Measurements from ENCODE around the gene FCHSD2. TPM values are rescaled to one million over a fixed set of nuclear protein-coding genes. Genes with fewer than 3 reads are reported as not detected.
A peak's percentile ranks its signal among the peaks of the same experiment; 100 is the strongest.
"Not testable (repeated sequence)": the region's sequence is repeated elsewhere in the genome, so short reads cannot be mapped to it uniquely, and the experiment has no call there.

FCHSD2 gene
- total and polyA plus RNA-seq, 2 of the 13 experiments (the other 11 are each of a cell fraction or from before 2014, with no cell fraction given): 20.5 to 24.8 TPM

DNA sequence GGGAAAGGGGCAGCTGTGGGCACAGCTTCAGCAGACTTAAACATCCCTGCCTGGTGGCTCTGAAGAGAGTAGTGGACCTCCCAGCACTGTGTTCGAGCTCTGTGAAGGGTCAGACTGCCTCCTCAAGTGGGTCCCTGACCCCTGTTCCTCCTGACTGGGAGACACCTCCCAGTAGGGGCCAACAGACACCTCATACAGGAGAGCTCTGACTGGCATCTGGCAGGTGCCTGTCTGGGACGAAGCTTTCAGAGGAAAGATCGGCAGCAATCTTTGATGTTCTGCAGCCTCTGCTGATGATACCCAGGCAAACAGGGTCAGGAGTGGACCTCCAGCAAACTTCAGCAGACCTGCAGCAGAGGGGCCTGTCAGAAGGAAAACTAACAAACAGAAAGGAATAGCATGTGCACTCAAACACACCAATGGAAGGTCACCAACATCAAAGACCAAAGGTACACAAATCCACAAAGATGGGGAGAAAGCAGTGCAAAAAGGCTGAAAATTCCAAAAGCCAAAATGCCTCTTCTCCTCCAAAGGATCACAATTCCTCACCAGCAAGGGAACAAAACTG is 80.2 kb downstream of the FCHSD2 start (continued):
- TF ChIP-seq, protein P1, sequence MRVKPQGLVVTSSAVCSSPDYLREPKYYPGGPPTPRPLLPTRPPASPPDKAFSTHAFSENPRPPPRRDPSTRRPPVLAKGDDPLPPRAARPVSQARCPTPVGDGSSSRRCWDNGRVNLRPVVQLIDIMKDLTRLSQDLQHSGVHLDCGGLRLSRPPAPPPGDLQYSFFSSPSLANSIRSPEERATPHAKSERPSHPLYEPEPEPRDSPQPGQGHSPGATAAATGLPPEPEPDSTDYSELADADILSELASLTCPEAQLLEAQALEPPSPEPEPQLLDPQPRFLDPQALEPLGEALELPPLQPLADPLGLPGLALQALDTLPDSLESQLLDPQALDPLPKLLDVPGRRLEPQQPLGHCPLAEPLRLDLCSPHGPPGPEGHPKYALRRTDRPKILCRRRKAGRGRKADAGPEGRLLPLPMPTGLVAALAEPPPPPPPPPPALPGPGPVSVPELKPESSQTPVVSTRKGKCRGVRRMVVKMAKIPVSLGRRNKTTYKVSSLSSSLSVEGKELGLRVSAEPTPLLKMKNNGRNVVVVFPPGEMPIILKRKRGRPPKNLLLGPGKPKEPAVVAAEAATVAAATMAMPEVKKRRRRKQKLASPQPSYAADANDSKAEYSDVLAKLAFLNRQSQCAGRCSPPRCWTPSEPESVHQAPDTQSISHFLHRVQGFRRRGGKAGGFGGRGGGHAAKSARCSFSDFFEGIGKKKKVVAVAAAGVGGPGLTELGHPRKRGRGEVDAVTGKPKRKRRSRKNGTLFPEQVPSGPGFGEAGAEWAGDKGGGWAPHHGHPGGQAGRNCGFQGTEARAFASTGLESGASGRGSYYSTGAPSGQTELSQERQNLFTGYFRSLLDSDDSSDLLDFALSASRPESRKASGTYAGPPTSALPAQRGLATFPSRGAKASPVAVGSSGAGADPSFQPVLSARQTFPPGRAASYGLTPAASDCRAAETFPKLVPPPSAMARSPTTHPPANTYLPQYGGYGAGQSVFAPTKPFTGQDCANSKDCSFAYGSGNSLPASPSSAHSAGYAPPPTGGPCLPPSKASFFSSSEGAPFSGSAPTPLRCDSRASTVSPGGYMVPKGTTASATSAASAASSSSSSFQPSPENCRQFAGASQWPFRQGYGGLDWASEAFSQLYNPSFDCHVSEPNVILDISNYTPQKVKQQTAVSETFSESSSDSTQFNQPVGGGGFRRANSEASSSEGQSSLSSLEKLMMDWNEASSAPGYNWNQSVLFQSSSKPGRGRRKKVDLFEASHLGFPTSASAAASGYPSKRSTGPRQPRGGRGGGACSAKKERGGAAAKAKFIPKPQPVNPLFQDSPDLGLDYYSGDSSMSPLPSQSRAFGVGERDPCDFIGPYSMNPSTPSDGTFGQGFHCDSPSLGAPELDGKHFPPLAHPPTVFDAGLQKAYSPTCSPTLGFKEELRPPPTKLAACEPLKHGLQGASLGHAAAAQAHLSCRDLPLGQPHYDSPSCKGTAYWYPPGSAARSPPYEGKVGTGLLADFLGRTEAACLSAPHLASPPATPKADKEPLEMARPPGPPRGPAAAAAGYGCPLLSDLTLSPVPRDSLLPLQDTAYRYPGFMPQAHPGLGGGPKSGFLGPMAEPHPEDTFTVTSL (CRISPR knock-in tag; IDR thresholded peaks at IDR 0.05; ENCODE audit: borderline replicate concordance): peak; percentile 82; the same call in 1 of the 2 replicates
- TF ChIP-seq FOXA3 (CRISPR knock-in tag; IDR thresholded peaks at IDR 0.05) (peak; percentile 70), SOX6 (CRISPR knock-in tag; IDR thresholded peaks at IDR 0.05) (peak; percentile 62), ZNF614 (CRISPR knock-in tag; IDR thresholded peaks at IDR 0.05; ENCODE audit: borderline replicate concordance) (peak; percentile 24; the same call in 1 of the 2 replicates), FOXO1 (CRISPR knock-in tag; IDR thresholded peaks at IDR 0.05) (peak; percentile 57; the same call in 1 of the 2 replicates), THAP11 (CRISPR knock-in tag; IDR thresholded peaks at IDR 0.05) (0 out of 2 replicates have a peak, but pooled peaks have one; percentile 34), HMG20A (CRISPR knock-in tag; IDR thresholded peaks at IDR 0.05; ENCODE audit: borderline replicate concordance) (peak; percentile 45; the same call in 1 of the 2 replicates), KAT7 (CRISPR knock-in tag; IDR thresholded peaks at IDR 0.05; ENCODE audit: borderline replicate concordance) (0 out of 2 replicates have a peak, but pooled peaks have one; percentile 29), ZBTB7B (CRISPR knock-in tag; IDR thresholded peaks at IDR 0.05) (0 out of 2 replicates have a peak, but pooled peaks have one; percentile 21), HDAC1 (CRISPR knock-in tag; IDR thresholded peaks at IDR 0.05) (peak; percentile 63), MEF2D (CRISPR knock-in tag; IDR thresholded peaks at IDR 0.05) (0 out of 2 replicates have a peak, but pooled peaks have one; percentile 4), MED1 (CRISPR knock-in tag; IDR thresholded peaks at IDR 0.05) (peak; percentile 65)
- TF ChIP-seq SOX6 (IDR thresholded peaks at IDR 0.05): not testable (repeated sequence)
- TF ChIP-seq, protein P2, sequence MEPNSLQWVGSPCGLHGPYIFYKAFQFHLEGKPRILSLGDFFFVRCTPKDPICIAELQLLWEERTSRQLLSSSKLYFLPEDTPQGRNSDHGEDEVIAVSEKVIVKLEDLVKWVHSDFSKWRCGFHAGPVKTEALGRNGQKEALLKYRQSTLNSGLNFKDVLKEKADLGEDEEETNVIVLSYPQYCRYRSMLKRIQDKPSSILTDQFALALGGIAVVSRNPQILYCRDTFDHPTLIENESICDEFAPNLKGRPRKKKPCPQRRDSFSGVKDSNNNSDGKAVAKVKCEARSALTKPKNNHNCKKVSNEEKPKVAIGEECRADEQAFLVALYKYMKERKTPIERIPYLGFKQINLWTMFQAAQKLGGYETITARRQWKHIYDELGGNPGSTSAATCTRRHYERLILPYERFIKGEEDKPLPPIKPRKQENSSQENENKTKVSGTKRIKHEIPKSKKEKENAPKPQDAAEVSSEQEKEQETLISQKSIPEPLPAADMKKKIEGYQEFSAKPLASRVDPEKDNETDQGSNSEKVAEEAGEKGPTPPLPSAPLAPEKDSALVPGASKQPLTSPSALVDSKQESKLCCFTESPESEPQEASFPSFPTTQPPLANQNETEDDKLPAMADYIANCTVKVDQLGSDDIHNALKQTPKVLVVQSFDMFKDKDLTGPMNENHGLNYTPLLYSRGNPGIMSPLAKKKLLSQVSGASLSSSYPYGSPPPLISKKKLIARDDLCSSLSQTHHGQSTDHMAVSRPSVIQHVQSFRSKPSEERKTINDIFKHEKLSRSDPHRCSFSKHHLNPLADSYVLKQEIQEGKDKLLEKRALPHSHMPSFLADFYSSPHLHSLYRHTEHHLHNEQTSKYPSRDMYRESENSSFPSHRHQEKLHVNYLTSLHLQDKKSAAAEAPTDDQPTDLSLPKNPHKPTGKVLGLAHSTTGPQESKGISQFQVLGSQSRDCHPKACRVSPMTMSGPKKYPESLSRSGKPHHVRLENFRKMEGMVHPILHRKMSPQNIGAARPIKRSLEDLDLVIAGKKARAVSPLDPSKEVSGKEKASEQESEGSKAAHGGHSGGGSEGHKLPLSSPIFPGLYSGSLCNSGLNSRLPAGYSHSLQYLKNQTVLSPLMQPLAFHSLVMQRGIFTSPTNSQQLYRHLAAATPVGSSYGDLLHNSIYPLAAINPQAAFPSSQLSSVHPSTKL (CRISPR knock-in tag; IDR thresholded peaks at IDR 0.05): peak; percentile 85
- TF ChIP-seq, protein P3, sequence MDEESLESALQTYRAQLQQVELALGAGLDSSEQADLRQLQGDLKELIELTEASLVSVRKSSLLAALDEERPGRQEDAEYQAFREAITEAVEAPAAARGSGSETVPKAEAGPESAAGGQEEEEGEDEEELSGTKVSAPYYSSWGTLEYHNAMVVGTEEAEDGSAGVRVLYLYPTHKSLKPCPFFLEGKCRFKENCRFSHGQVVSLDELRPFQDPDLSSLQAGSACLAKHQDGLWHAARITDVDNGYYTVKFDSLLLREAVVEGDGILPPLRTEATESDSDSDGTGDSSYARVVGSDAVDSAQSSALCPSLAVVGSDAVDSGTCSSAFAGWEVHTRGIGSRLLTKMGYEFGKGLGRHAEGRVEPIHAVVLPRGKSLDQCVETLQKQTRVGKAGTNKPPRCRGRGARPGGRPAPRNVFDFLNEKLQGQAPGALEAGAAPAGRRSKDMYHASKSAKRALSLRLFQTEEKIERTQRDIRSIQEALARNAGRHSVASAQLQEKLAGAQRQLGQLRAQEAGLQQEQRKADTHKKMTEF (CRISPR knock-in tag; IDR thresholded peaks at IDR 0.05): peak; percentile 65
- TF ChIP-seq, protein P4, sequence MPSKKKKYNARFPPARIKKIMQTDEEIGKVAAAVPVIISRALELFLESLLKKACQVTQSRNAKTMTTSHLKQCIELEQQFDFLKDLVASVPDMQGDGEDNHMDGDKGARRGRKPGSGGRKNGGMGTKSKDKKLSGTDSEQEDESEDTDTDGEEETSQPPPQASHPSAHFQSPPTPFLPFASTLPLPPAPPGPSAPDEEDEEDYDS (CRISPR knock-in tag; IDR thresholded peaks at IDR 0.05): 0 out of 2 replicates have a peak, but pooled peaks have one; percentile 24
